ENCODE measurements around the gene CADM1. TPM values are rescaled to one million over a fixed set of nuclear protein-coding genes. Genes with fewer than 3 reads are reported as not detected.
"Not testable (repeated sequence)": the region's sequence is repeated elsewhere in the genome, so short reads cannot be mapped to it uniquely, and the experiment has no call there.

Gene CADM1
- total RNA-seq, 1 experiment from 2014 or later = 1.1 TPM

DNA sequence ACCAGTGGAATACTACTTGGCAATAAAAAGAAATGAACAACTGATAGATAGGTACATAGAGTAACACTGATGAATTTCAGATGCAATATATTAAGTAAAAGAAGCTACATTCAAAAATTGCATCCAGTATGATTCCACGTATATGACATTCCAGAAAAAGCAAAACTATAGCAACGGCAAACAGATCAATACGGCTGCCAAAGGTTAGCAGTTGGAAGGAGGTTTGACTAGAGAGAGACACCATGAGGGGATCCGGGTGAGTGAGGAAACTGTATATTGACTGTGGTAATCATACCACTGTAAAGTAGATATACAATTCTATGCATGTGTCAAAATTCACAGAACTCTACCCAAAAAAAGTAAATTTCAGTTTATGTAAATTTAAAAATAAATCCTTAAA, 28.7 kb downstream of the CADM1 start:
- H3K9me3 ChIP-seq (ENCODE audit: low read length) = peaks cover 16% of the 10 kb centered on the region; the same call in 1 of the 2 replicates
- no peaks in the 10 kb centered on the region for H3K27me3 ChIP-seq (ENCODE audit: low read length)
- H3K9ac ChIP-seq (ENCODE audit: low read length) = no peak overlapping the region
- intact Hi-C loops (cut with micrococcal nuclease) = no loop called here
- CTCF ChIA-PET = no interaction called here
- no TSS peak for BruUV-seq (replicated peaks)
- H3K9me2 ChIP-seq (replicated peaks; ENCODE audit: low read length) = no peaks in the 10 kb centered on the region
- H3F3A ChIP-seq (ENCODE audit: low read length, unreplicated experiment) = no peaks in the 10 kb centered on the region
- ATAC-seq (no peak), DNase-seq (no peak)
- no peak overlapping the region for H3K4me3 ChIP-seq (ENCODE audit: low read length)
- no peak overlapping the region for H2AFZ ChIP-seq (ENCODE audit: low read length)
- POLR2A ChIA-PET (ENCODE audit: unreplicated experiment) = no interaction called here
- H3K79me2 ChIP-seq (ENCODE audit: low read length) = no peaks in the 10 kb centered on the region
- no peak overlapping the region for H3K4me2 ChIP-seq (ENCODE audit: low read length)
- no peaks in the 10 kb centered on the region for H4K20me1 ChIP-seq (ENCODE audit: low read length)
- no peak overlapping the region for H3K27ac ChIP-seq (ENCODE audit: low read length)
- H3K4me1 ChIP-seq (ENCODE audit: insufficient read depth, low read length) = no peaks in the 10 kb centered on the region
- no peaks in the 10 kb centered on the region for H3K36me3 ChIP-seq (ENCODE audit: low read depth, low read length)
- TF ChIP-seq EZH2 (IDR thresholded peaks at IDR 0.05; ENCODE audit: low read length, unreplicated experiment) = no peak
- TF ChIP-seq, protein P1, sequence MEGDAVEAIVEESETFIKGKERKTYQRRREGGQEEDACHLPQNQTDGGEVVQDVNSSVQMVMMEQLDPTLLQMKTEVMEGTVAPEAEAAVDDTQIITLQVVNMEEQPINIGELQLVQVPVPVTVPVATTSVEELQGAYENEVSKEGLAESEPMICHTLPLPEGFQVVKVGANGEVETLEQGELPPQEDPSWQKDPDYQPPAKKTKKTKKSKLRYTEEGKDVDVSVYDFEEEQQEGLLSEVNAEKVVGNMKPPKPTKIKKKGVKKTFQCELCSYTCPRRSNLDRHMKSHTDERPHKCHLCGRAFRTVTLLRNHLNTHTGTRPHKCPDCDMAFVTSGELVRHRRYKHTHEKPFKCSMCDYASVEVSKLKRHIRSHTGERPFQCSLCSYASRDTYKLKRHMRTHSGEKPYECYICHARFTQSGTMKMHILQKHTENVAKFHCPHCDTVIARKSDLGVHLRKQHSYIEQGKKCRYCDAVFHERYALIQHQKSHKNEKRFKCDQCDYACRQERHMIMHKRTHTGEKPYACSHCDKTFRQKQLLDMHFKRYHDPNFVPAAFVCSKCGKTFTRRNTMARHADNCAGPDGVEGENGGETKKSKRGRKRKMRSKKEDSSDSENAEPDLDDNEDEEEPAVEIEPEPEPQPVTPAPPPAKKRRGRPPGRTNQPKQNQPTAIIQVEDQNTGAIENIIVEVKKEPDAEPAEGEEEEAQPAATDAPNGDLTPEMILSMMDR (conservative IDR thresholded peaks at IDR 0.05; ENCODE audit: low read depth, low read length) = no peak
- TF ChIP-seq EZH2phosphoT487 (IDR thresholded peaks at IDR 0.05; ENCODE audit: borderline replicate concordance, low read length) = no peak

DNA sequence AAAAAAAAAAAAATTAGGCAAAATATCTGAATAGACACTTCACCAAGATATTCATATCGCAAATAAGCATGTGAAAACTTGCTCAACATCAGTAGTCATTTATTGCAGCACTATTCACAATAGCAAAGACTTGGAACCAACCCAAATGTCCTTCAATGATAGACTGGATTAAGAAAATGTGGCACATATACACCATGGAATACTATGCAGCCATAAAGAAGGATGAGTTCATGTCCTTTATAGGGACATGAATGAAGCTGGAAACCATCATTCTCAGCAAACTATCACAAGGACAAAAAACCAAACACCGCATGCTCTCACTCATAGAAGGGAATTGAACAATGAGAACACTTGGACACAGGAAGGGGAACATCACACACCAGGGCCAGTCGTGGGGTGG, 29.9 kb downstream of the CADM1 start:
- H3K9me2 ChIP-seq (replicated peaks; ENCODE audit: low read length); H3K36me3 ChIP-seq (ENCODE audit: low read depth, low read length); H3F3A ChIP-seq (ENCODE audit: low read length, unreplicated experiment); POLR2A ChIA-PET (ENCODE audit: unreplicated experiment); H3K4me2 ChIP-seq (ENCODE audit: low read length); DNase-seq; H4K20me1 ChIP-seq (ENCODE audit: low read length); CTCF ChIA-PET; intact Hi-C loops (cut with micrococcal nuclease); H3K4me1 ChIP-seq (ENCODE audit: insufficient read depth, low read length); ATAC-seq; H3K27me3 ChIP-seq (ENCODE audit: low read length); H3K4me3 ChIP-seq (ENCODE audit: low read length); H3K9ac ChIP-seq (ENCODE audit: low read length); H2AFZ ChIP-seq (ENCODE audit: low read length); H3K79me2 ChIP-seq (ENCODE audit: low read length); H3K27ac ChIP-seq (ENCODE audit: low read length); BruUV-seq (replicated peaks): not testable (repeated sequence)
- H3K9me3 ChIP-seq (ENCODE audit: low read length) = peaks cover 15% of the 10 kb centered on the region; the same call in 1 of the 2 replicates

DNA sequence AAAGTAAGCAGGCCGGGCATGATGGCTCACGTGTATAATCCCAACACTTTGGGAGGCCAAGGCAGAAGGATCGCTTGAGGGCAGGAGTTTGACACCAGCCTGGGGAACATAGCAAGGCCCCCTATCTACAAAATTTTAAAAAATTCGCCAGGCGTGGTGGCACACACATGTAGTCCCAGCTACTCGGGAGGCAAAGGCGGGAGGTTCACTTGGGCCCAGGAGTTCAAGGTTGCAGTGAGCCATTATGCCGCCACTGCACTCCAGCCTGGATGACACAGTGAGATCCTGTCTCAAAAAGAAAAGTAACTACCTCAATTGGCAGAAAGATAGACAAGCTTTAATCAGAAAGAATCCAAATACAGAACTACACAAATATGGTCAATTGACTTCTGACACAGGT, 31.0 kb downstream of the CADM1 start:
- Histone ChIP-seq H3K27ac (ENCODE audit: low read length) (no peak overlapping the region), H3K9ac (ENCODE audit: low read length) (no peak overlapping the region), H3K79me2 (ENCODE audit: low read length) (no peaks in the 10 kb centered on the region), H3K9me2 (replicated peaks; ENCODE audit: low read length) (no peaks in the 10 kb centered on the region), H4K20me1 (ENCODE audit: low read length) (no peaks in the 10 kb centered on the region), H3F3A (ENCODE audit: low read length, unreplicated experiment) (no peaks in the 10 kb centered on the region), H3K4me3 (ENCODE audit: low read length) (no peak overlapping the region), H3K36me3 (ENCODE audit: low read depth, low read length) (no peaks in the 10 kb centered on the region), H3K27me3 (ENCODE audit: low read length) (no peaks in the 10 kb centered on the region), H2AFZ (ENCODE audit: low read length) (no peak overlapping the region), H3K4me2 (ENCODE audit: low read length) (no peak overlapping the region), H3K4me1 (ENCODE audit: insufficient read depth, low read length) (no peaks in the 10 kb centered on the region), H3K9me3 (ENCODE audit: low read length) (peaks cover 12% of the 10 kb centered on the region; the same call in 1 of the 2 replicates)
- ATAC-seq (no peak), DNase-seq (no peak)
- ChIA-PET CTCF (no interaction called here), POLR2A (ENCODE audit: unreplicated experiment) (no interaction called here)
- TF ChIP-seq EZH2phosphoT487 (IDR thresholded peaks at IDR 0.05; ENCODE audit: borderline replicate concordance, low read length) (no peak), EZH2 (IDR thresholded peaks at IDR 0.05; ENCODE audit: low read length, unreplicated experiment) (no peak)
- TF ChIP-seq, protein P1 (conservative IDR thresholded peaks at IDR 0.05; ENCODE audit: low read depth, low read length) = no peak
- BruUV-seq (replicated peaks) = no TSS peak
- intact Hi-C loops (cut with micrococcal nuclease) = no loop called here
